Activated CD4-positive, alpha-beta memory T cell treated with anti-CD3 and anti-CD28 coated beads for 36 hours (primary cell): ENCODE results near the gene PFKM. TPM values are rescaled to one million over a fixed set of nuclear protein-coding genes. Genes with fewer than 3 reads are reported as not detected.

Source experiments
- CTCF ChIA-PET: fragments of 350-600 bp; sonication (Branson Sonifier 250); formaldehyde crosslinking; loops from one replicate; lab custom pipeline; 2021; ENCODE audit warnings: antibody characterized with exemption, inconsistent platforms; lab: Charles Lee
- POLR2A ChIA-PET: fragments of 350-600 bp; sonication (Branson Sonifier 250); formaldehyde crosslinking; loops from one replicate; lab custom pipeline; 2021; ENCODE audit warnings: antibody characterized with exemption; lab: Charles Lee
- DNase-seq: peaks from one replicate; pipeline ENCODE4 v3.0.0-alpha.2; 2020
- H3K27ac Mint-ChIP-seq: one replicate; pipeline ENCODE4 v1.8.0; 2021; ENCODE audit warnings: mixed read lengths
- H3K27me3 Mint-ChIP-seq: one replicate; pipeline ENCODE4 v1.8.0; 2021; ENCODE audit warnings: mixed read lengths
- H3K36me3 Mint-ChIP-seq: one replicate; pipeline ENCODE4 v1.8.0; 2021; ENCODE audit warnings: mixed read lengths
- H3K4me1 Mint-ChIP-seq: one replicate; pipeline ENCODE4 v1.8.0; 2021; ENCODE audit warnings: low read depth, mixed read lengths
- H3K4me3 Mint-ChIP-seq: one replicate; pipeline ENCODE4 v1.8.0; 2021; ENCODE audit warnings: mild to moderate bottlenecking, mixed read lengths
- H3K9me3 Mint-ChIP-seq: one replicate; pipeline ENCODE4 v1.8.0; 2021; ENCODE audit warnings: mixed read lengths
- intact Hi-C: fragments of 100-400 bp; cut with micrococcal nuclease; formaldehyde crosslinking; loops from one replicate; pipeline ENCODE4 v1.15.1; 2023
- microRNA-seq: library from miRNA; unstranded; fragments of <30 nt; microRNA quantifications from one replicate; pipeline ENCODE4 v1.2.0, GENCODE V29; 2022; ENCODE audit warnings: borderline number of aligned reads, borderline microRNAs expressed, borderline replicate concordance
- total RNA-seq, 2 experiments: library from RNA; stranded (reverse); gene quantifications; one replicate each; pipeline ENCODE4 v1.2.3, GENCODE V29; 2021

PFKM gene
- total RNA-seq, 2 experiments from 2014 or later, result 55.6 to 56.1 TPM

DNA sequence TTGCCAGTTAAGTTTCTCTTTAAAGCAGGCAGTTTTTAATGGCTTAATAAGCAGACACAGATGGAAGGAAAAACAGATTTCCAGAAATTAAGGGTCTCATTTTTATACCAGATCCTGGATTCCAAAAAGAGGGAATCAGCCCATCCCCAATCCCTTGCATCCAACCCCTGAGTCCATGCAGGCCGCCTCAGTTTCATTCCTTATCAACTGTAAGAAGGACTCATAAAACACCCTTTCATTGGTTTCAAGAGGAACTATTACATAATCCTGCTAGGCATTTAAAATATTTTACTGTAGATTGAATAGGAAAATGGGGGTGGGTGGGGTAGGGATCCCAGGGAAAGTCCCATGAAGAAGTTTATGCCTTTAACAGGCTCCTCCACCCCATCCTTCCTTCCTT lies 73.7 kb downstream of the PFKM start:
- POLR2A ChIA-PET, result interaction anchor here (1.4 kb wide), 1 partner anchor 10 kb away, joined by 4 read pairs; the partner anchor contains the start of gene CCDC184
- peaks cover 11% of the 10 kb centered on the region for H3K4me1 Mint-ChIP-seq
- no peak overlapping the region for H3K27ac Mint-ChIP-seq
- DNase-seq, result no peak
- intact Hi-C loops, result no loop called here
- no peaks in the 10 kb centered on the region for H3K36me3 Mint-ChIP-seq
- CTCF ChIA-PET, result interaction anchor here (1.4 kb wide), 2 partner anchors 10 to 425 kb away, joined by 4 to 5 read pairs; partner anchors contain the start of gene CCDC184
- no peaks in the 10 kb centered on the region for H3K9me3 Mint-ChIP-seq
- no peak overlapping the region for H3K4me3 Mint-ChIP-seq
- peaks cover 7% of the 10 kb centered on the region for H3K27me3 Mint-ChIP-seq

DNA sequence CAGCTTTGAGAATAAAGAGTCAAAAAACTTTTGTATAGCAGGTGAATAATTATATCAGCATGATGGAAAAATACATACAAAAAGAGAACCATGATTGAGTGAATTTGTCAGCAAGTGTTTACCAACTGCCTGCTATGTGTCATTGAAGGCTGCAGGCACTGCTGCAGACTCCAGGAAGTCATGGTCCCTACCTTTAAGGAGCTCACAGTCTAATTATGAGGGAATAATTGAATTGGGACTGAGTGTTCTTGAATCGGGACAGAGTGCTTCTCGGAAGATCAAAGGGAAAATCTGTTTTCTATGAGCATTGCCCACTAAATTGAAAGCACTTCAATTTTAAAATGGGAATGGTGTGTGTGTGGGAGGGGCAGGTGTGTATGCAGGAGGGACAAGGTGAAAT lies 74.5 kb downstream of the PFKM start:
- Mint-ChIP-seq H3K27me3 (peaks cover 7% of the 10 kb centered on the region), H3K4me3 (no peak overlapping the region), H3K9me3 (no peaks in the 10 kb centered on the region), H3K27ac (no peak overlapping the region), H3K4me1 (peaks cover 11% of the 10 kb centered on the region), H3K36me3 (peaks cover 3% of the 10 kb centered on the region)
- intact Hi-C loops, result no loop called here
- ChIA-PET CTCF (interaction anchor here (1.4 kb wide), 3 partner anchors 11 to 424 kb away, joined by 4 to 5 read pairs (median 4); partner anchors contain the start of gene CCDC184), POLR2A (interaction anchor here (1.4 kb wide), 1 partner anchor 11 kb away, joined by 4 read pairs; the partner anchor contains the start of gene CCDC184)
- no peak for DNase-seq

DNA sequence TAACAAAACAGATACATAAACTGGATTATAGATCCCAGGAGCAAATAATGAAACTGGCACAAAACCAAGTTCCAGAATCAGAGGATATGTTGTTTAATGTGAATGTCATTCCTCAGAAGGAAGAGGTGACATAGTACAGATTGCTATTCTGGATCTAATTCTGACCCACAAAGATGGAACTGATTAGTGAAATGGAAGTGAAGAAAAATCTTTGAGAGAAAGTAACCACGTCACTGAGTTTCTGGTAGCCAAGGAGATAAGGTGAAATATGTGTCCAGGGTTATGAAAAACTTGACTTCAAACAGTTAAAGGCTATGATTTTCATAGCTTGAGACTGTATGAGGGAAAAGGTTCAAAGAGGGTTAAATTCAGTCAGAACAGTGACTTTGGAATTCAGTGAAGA lies 75.6 kb downstream of the PFKM start:
- H3K4me3 Mint-ChIP-seq, result no peak overlapping the region
- no peak overlapping the region for H3K27ac Mint-ChIP-seq
- CTCF ChIA-PET, result interaction anchor here (0.8 to 1.4 kb wide), 3 partner anchors 8 to 232 kb away, joined by 4 to 5 read pairs (median 4); partner anchors contain the start of genes CCDC184 and TMEM106C
- POLR2A ChIA-PET, result no interaction called here
- no peak for DNase-seq
- peaks cover 15% of the 10 kb centered on the region for H3K4me1 Mint-ChIP-seq
- H3K36me3 Mint-ChIP-seq, result peaks cover 3% of the 10 kb centered on the region
- no peaks in the 10 kb centered on the region for H3K9me3 Mint-ChIP-seq
- intact Hi-C loops, result loop anchor here (5.0 kb wide), 3 partner anchors 423 to 1822 kb away; partner anchors contain the start of genes CCNT1 and SLC38A2
- peaks cover 7% of the 10 kb centered on the region for H3K27me3 Mint-ChIP-seq

Small RNAs within 50 kb of the gene (microRNA-seq; reads per million reads assigned to microRNA genes)
- 2.8 reads per million for gene MIR6505

Other genes with a start within 250 kb of the PFKM start
- 100 to 1,000 TPM; 156 TPM for gene VDR, start 214.4 kb upstream of the PFKM start, total RNA-seq
- gene TMEM106C, start 155.8 kb upstream of the PFKM start, total RNA-seq, result 100 to 1,000 TPM; 179 to 182 TPM
- gene COL2A1, start 114.9 kb upstream of the PFKM start, total RNA-seq, result not detected
- gene SENP1, start 13.3 kb upstream of the PFKM start, total RNA-seq, result 10 to 100 TPM; 37.7 to 41.6 TPM
- 10 to 100 TPM; 31.4 to 33.6 TPM for gene ASB8, start 38.2 kb downstream of the PFKM start, total RNA-seq
- gene CCDC184, start 64.3 kb downstream of the PFKM start, total RNA-seq, result under 1 TPM; 0.36 to 0.40 TPM
- not detected for gene OR10AD1, start 83.9 kb downstream of the PFKM start, total RNA-seq
- 1 to 10 TPM; 6.8 to 9.3 TPM for gene ZNF641, start 231.6 kb downstream of the PFKM start, total RNA-seq